Ovary (tissue), 9 donors: ENCODE measurements around the gene CENPP. TPM values are rescaled to one million over a fixed set of nuclear protein-coding genes. Genes with fewer than 3 reads are reported as not detected.
A peak's percentile ranks its signal among the peaks of the same experiment; 100 is the strongest.

Experiments
- DNase-seq, 5 donors: peaks; one replicate each; pipeline ENCODE4 v3.0.0-alpha.2; 2019 to 2020
- H3K27ac ChIP-seq, 2 donors: fragments of 200-600 bp; one replicate each; pipeline versions ENCODE4 v1.5.1 to v1.8.0; 2019 to 2022
- H3K27me3 ChIP-seq: fragments of 200-600 bp; one replicate; pipeline ENCODE4 v1.8.0; 2022
- H3K36me3 ChIP-seq: fragments of 200-600 bp; sonication (generic); one replicate; pipeline ENCODE4 v1.5.1; 2019
- H3K4me1 ChIP-seq: one replicate; pipeline ENCODE4 v1.8.1; 2013; ENCODE audit warnings: mild to moderate bottlenecking, moderate library complexity; ENCODE audit not compliant: insufficient read depth
- H3K4me3 ChIP-seq: fragments of 200-600 bp; sonication (generic); one replicate; pipeline ENCODE4 v1.5.1; 2017
- H3K9me3 ChIP-seq, 2 donors: fragments of 200-600 bp in 1 of 2; sonication (generic) in 1 of 2; one replicate each; pipeline versions ENCODE4 v1.5.1 to v1.8.1; 2013 to 2019; ENCODE audit warnings: mild to moderate bottlenecking in 1 of 2, moderate library complexity in 1 of 2
- CTCF ChIP-seq, 3 donors: fragments of 450-650 bp in 2 of 3; fragments of 200-600 bp in 1 of 3; IDR thresholded peaks; one replicate each; pipeline versions ENCODE4 v1.5.1 to v1.8.0; 2016 to 2022; ENCODE audit warnings: antibody characterized with exemption in 3 of 3, mild to moderate bottlenecking in 1 of 3
- EP300 ChIP-seq: sonication (generic); formaldehyde crosslinking; IDR thresholded peaks from one replicate; pipeline ENCODE4 v1.6.1; 2017; ENCODE audit warnings: antibody characterized with exemption
- POLR2A ChIP-seq: fragments of 450-650 bp; IDR thresholded peaks from one replicate; pipeline ENCODE4 v1.6.1; 2017; ENCODE audit warnings: antibody characterized with exemption, mild to moderate bottlenecking, moderate library complexity
- WGBS, 3 donors: extraction: QIAGEN DNeasy Blood & Tissue Kit in 1 of 3; methylation state at CpG; one replicate each; pipeline versions ENCODE4 v1.1.5 to v1.1.7; 2013 to 2017; 5-methylcytosine and 5-hydroxymethylcytosine counted together
- intact Hi-C, 4 donors: fragments of 100-400 bp; cut with DNase I; formaldehyde crosslinking; loops; one replicate each; pipeline versions ENCODE4 v1.11.0 to v1.15.1; 2022 to 2023
- polyA plus RNA-seq, 2 donors: library from polyadenylated mRNA; stranded (reverse); fragments of 200-250 nt in 1 of 2; fragments of 350-450 nt in 1 of 2; fragmentation: Illumina TruSeq in 1 of 2; extraction: RNeasy Lipid Tissue Mini Kit (QIAGEN cat#74804) in 1 of 2; gene quantifications; one replicate each; pipeline ENCODE4 v1.2.3, GENCODE V29; 2013 to 2014
- total RNA-seq, 7 donors: library from RNA; depleted of rRNA in 2 of 7; stranded (reverse); fragments of >200 nt in 2 of 7; fragmentation: NEBNext Ultra II Directional in 3 of 7; extraction: Animal tissue kit (Norgen Biotek cat#: 25700) in 3 of 7; gene quantifications; one replicate each; pipeline versions ENCODE4 v1.1.0 to v1.2.4, GENCODE V29; 2016 to 2023
- donor health status: DM: no; HTN: no; CAD: no; lungs with moderate emphysema.
- donor health status: DM: no; HTN: no; CAD: no.
- donor health status: Bipolar disorder and iron deficiency.
- donor health status: DM: yes; HTN: yes; CAD: no.
- donor health status: DM: no; HTN: no; CAD: no.
- donor health status: DM: yes; HTN: yes; CAD: no.

The CENPP gene
- total and polyA plus RNA-seq, 9 donors, result 1.4 to 9.5 (median 5.8) TPM

GRCh38 chr9:92479346-92479745, 153.6 kb downstream of the CENPP start:
- Histone ChIP-seq H3K27ac (no peak overlapping the region), H3K27me3 (no peaks in the 10 kb centered on the region), H3K4me3 (no peak overlapping the region), H3K9me3 (no peaks in the 10 kb centered on the region), H3K4me1 (peaks cover 10% of the 10 kb centered on the region), H3K36me3 (no peaks in the 10 kb centered on the region)
- DNase-seq, result no peak
- TF ChIP-seq CTCF (IDR thresholded peaks at IDR 0.05) (no peak), POLR2A (no peak)
- intact Hi-C loops, result no loop called here

GRCh38 chr9:92480291-92480771, 154.6 kb downstream of the CENPP start:
- peak overlapping the region; percentile 4 to 6 for H3K27ac ChIP-seq
- 18 to 53% (median 40%) methylated on average over 2 of the region's 2 CpGs for WGBS, 3 donors
- H3K9me3 ChIP-seq, result no peaks in the 10 kb centered on the region
- intact Hi-C loops, result no loop called here
- H3K36me3 ChIP-seq, result no peaks in the 10 kb centered on the region
- peaks cover 13% of the 10 kb centered on the region for H3K4me1 ChIP-seq
- DNase-seq, result no peak
- TF ChIP-seq CTCF (IDR thresholded peaks at IDR 0.05) (no peak), EP300 (no peak), POLR2A (no peak)
- H3K4me3 ChIP-seq, result peak overlapping the region; percentile 17
- no peaks in the 10 kb centered on the region for H3K27me3 ChIP-seq

GRCh38 chr9:92480986-92481633, 155.4 kb downstream of the CENPP start:
- Histone ChIP-seq H3K9me3 (no peaks in the 10 kb centered on the region), H3K27me3 (no peaks in the 10 kb centered on the region), H3K36me3 (no peaks in the 10 kb centered on the region), H3K4me3 (peak overlapping the region; percentile 17), H3K27ac (peak overlapping the region in 1 of 2 donors; percentile 4), H3K4me1 (peaks cover 13% of the 10 kb centered on the region)
- intact Hi-C loops, result no loop called here
- DNase-seq, result no peak
- no peak for TF ChIP-seq POLR2A
- no peak for TF ChIP-seq EP300
- no peak for TF ChIP-seq CTCF (IDR thresholded peaks at IDR 0.05)
- WGBS, 3 donors, result 15 to 32% (median 26%) methylated on average over 2 of the region's 2 CpGs

- TF ChIP-seq POLR2A, result no peak
- TF ChIP-seq EP300, result no peak
- TF ChIP-seq CTCF (IDR thresholded peaks at IDR 0.05), result no peak
- Histone ChIP-seq H3K4me1 (peaks cover 13% of the 10 kb centered on the region), H3K36me3 (no peaks in the 10 kb centered on the region), H3K9me3 (no peaks in the 10 kb centered on the region), H3K4me3 (peak within 1 kb of the TSS; percentile 17), H3K27me3 (no peaks in the 10 kb centered on the region), H3K27ac (peak within 1 kb of the TSS in 1 of 2 donors; percentile 4)
- intact Hi-C loops, result no loop called here
- WGBS, 3 donors, result 6 to 12% (median 9%) methylated on average over 3 of the region's 3 CpGs
- no peak for DNase-seq
Observed at GRCh38 chr9:92482329-92482728, 156.6 kb downstream of the CENPP start, which contains the start of gene ASPN. Gene ASPN (minus strand): TSS chr9:92482506.
